Ovary (tissue), 3 donors: ENCODE results near the gene NSD1.

Experiments used
- EP300 ChIP-seq: sonication (generic); formaldehyde crosslinking; IDR thresholded peaks from one replicate; pipeline ENCODE4 v1.6.1; 2017; ENCODE audit warnings: antibody characterized with exemption
- POLR2A ChIP-seq: fragments of 450-650 bp; IDR thresholded peaks from one replicate; pipeline ENCODE4 v1.6.1; 2017; ENCODE audit warnings: antibody characterized with exemption, mild to moderate bottlenecking, moderate library complexity
- TF ChIP-seq, protein P1 (sequence below), 3 donors: fragments of 450-650 bp in 2 of 3; fragments of 200-600 bp in 1 of 3; IDR thresholded peaks; one replicate each; pipeline versions ENCODE4 v1.5.1 to v1.8.0; 2016 to 2022; ENCODE audit warnings: antibody characterized with exemption in 3 of 3, mild to moderate bottlenecking in 1 of 3
- donor health status: DM: no; HTN: no; CAD: no.

DNA sequence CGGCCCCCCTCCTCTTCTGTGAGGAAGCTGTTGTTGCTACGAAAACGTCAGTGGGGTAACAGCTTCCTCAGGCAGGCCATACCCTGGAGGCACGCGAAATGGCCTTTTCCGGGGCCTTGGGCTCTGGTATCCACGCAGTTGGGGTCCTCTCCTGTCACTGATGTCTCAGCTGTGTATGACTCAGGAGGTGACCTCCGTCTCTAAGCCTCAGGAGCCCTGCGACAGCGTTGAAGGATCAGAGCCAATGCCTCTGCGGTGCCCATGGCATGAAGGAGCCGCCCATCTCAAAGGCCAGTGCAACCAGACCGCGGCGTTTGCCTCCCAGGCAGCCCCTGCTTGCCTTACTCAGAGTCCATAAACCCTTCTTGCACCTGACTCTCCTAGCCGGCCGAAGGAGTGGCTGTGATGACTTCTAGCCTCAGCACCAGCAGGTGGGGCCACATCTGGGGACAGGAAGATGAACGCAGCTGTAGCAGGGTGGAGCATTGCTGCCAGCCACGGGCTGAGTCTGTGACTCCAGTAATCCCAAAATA is 179.1 kb downstream of the NSD1 start:
- TF ChIP-seq, protein P1, sequence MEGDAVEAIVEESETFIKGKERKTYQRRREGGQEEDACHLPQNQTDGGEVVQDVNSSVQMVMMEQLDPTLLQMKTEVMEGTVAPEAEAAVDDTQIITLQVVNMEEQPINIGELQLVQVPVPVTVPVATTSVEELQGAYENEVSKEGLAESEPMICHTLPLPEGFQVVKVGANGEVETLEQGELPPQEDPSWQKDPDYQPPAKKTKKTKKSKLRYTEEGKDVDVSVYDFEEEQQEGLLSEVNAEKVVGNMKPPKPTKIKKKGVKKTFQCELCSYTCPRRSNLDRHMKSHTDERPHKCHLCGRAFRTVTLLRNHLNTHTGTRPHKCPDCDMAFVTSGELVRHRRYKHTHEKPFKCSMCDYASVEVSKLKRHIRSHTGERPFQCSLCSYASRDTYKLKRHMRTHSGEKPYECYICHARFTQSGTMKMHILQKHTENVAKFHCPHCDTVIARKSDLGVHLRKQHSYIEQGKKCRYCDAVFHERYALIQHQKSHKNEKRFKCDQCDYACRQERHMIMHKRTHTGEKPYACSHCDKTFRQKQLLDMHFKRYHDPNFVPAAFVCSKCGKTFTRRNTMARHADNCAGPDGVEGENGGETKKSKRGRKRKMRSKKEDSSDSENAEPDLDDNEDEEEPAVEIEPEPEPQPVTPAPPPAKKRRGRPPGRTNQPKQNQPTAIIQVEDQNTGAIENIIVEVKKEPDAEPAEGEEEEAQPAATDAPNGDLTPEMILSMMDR (IDR thresholded peaks at IDR 0.05): no peak
- TF ChIP-seq EP300: no peak
- TF ChIP-seq POLR2A: no peak
